ENCODE measurements around the gene FAM216B. TPM values are rescaled to one million over a fixed set of nuclear protein-coding genes. Genes with fewer than 3 reads are reported as not detected.
"Not testable (repeated sequence)": the region's sequence is repeated elsewhere in the genome, so short reads cannot be mapped to it uniquely, and the experiment has no call there.

Gene FAM216B
- total RNA-seq, 4 donors from 2014 or later, result not detected

DNA sequence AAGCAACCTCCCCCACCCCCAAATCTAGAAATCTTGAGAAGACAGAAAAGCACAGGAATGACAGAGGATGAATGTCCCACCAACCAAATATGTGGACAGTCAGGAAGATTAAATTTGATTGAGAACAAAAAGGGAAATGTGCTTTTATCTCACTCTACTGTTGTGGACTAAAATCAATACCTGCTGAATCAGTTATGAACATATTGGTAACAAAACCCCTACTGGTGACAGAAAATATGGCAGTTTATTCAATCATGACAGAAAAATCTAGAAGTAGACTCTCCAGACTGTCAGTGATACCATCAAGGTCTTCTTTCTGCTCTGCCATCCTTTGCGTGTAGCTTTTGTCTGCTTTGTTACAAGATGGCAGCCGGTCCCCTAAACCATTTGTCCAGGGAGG lies 35.2 kb downstream of the FAM216B start:
- no peak overlapping the region for H3K4me3 ChIP-seq (ENCODE audit: low read depth, poor library complexity, severe bottlenecking)
- TF ChIP-seq POLR2A (IDR thresholded peaks at IDR 0.05) (no peak), CTCF (IDR thresholded peaks at IDR 0.05) (no peak)
- DNase-seq (ENCODE audit: low spot score in 2 of 2), result no peak
- 97 to 100% methylated on average over 2 of the region's 2 CpGs for WGBS, 2 donors
- intact Hi-C loops (cut with DNase I; ENCODE audit: low total_unique reads), result no loop called here

- WGBS, 2 donors, result 63 to 86% methylated on average over 1 of the region's 1 CpG
- H3K4me3 ChIP-seq (ENCODE audit: low read depth, poor library complexity, severe bottlenecking); DNase-seq (ENCODE audit: low spot score in 2 of 2); intact Hi-C loops (cut with DNase I; ENCODE audit: low total_unique reads): not testable (repeated sequence)
Observed at GRCh38 chr13:42819687-42820086, 38.3 kb downstream of the FAM216B start.

DNA sequence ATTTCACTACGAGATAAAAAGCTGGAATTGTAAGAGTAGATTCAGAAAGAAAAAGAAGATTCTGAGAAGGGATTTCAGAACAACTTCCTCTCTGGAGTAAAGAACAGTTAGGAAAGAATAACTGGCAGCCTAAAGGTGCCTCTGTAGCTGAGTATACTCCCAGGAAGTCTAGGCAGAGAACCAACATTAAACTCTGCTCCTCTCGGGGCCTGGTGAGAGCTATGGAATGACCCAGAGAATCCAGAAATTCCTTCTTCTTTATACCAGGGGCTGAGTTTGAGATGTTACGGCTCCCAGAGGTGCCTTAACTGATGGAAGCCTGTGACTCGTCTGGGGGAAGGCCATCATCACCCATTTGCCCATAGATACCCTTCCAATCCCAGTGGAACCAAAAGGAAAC lies 39.1 kb downstream of the FAM216B start:
- DNase-seq (ENCODE audit: low spot score in 2 of 2), result no peak
- no peak for TF ChIP-seq POLR2A (IDR thresholded peaks at IDR 0.05)
- no peak for TF ChIP-seq CTCF (IDR thresholded peaks at IDR 0.05)
- WGBS, 2 donors, result 55 to 70% methylated on average over 4 of the region's 4 CpGs
- intact Hi-C loops (cut with DNase I; ENCODE audit: low total_unique reads), result no loop called here
- no peak overlapping the region for H3K4me3 ChIP-seq (ENCODE audit: low read depth, poor library complexity, severe bottlenecking)

- 68% methylated on average over 1 of the region's 1 CpG for WGBS, 2 donors
- intact Hi-C loops (cut with DNase I; ENCODE audit: low total_unique reads), result no loop called here
- no peak for TF ChIP-seq CTCF (IDR thresholded peaks at IDR 0.05)
- TF ChIP-seq POLR2A (IDR thresholded peaks at IDR 0.05), result no peak
- no peak overlapping the region for H3K4me3 ChIP-seq (ENCODE audit: low read depth, poor library complexity, severe bottlenecking)
- DNase-seq (ENCODE audit: low spot score in 2 of 2), result no peak
Observed at GRCh38 chr13:42821437-42821836, 40.1 kb downstream of the FAM216B start.

- intact Hi-C loops (cut with DNase I; ENCODE audit: low total_unique reads), result no loop called here
- H3K4me3 ChIP-seq (ENCODE audit: low read depth, poor library complexity, severe bottlenecking), result no peak overlapping the region
- 64 to 65% methylated on average over 10 of the region's 10 CpGs for WGBS, 2 donors
- TF ChIP-seq POLR2A (IDR thresholded peaks at IDR 0.05) (no peak), CTCF (IDR thresholded peaks at IDR 0.05) (no peak)
- no peak for DNase-seq (ENCODE audit: low spot score in 2 of 2)
Observed at GRCh38 chr13:42832341-42833096, 51.1 kb downstream of the FAM216B start.

GRCh38 chr13:42834946-42835345 lies 53.6 kb downstream of the FAM216B start:
- 87 to 88% methylated on average over 3 of the region's 3 CpGs for WGBS, 2 donors
- TF ChIP-seq POLR2A (IDR thresholded peaks at IDR 0.05) (no peak), CTCF (IDR thresholded peaks at IDR 0.05) (no peak)
- no peak for DNase-seq (ENCODE audit: low spot score in 2 of 2)
- intact Hi-C loops (cut with DNase I; ENCODE audit: low total_unique reads), result no loop called here
- no peak overlapping the region for H3K4me3 ChIP-seq (ENCODE audit: low read depth, poor library complexity, severe bottlenecking)

Measured in lower leg skin (tissue), 4 donors.